Activated T-cell treated with anti-CD3 and anti-CD28 coated beads for 4 hours (primary cell): ENCODE results near the gene AIF1.
A peak's percentile ranks its signal among the peaks of the same experiment; 100 is the strongest.

Source experiments
- DNase-seq: peaks from one replicate; pipeline ENCODE4 v3.0.0-alpha.2; 2020

The AIF1 gene

GRCh38 chr6:31614684-31615578 is at the start of gene AIF1:
Gene AIF1 (plus strand): TSS chr6:31615234. CDS start chr6:31615330, 96 bp downstream.
- DNase-seq, result no peak

GRCh38 chr6:31567531-31568370 is 47.3 kb upstream of the AIF1 start:
- DNase-seq, result no peak

- no peak for DNase-seq
Observed at GRCh38 chr6:31568537-31568961, 46.5 kb upstream of the AIF1 start.

GRCh38 chr6:31569861-31570536 is 45.0 kb upstream of the AIF1 start:
- DNase-seq, result no peak

- peak; percentile 63 for DNase-seq
Observed at GRCh38 chr6:31572041-31572911, 42.8 kb upstream of the AIF1 start, which contains the start of gene LTA. Gene LTA (plus strand): TSS chr6:31572289. CDS start chr6:31572743, 454 bp downstream.

GRCh38 chr6:31573239-31574105 is 41.6 kb upstream of the AIF1 start:
- no peak for DNase-seq

GRCh38 chr6:31574106-31575061 is 40.6 kb upstream of the AIF1 start:
- DNase-seq, result no peak

- DNase-seq, result peak; percentile 83
Observed at GRCh38 chr6:31575335-31575901, 39.6 kb upstream of the AIF1 start, which contains the start of gene TNF. Gene TNF (plus strand): TSS chr6:31575565. CDS start chr6:31575742, 177 bp downstream.

- no peak for DNase-seq
Observed at GRCh38 chr6:31575952-31576685, 38.9 kb upstream of the AIF1 start.

- no peak for DNase-seq
Observed at GRCh38 chr6:31576897-31577578, 38.0 kb upstream of the AIF1 start.

GRCh38 chr6:31577579-31577966 is 37.5 kb upstream of the AIF1 start:
- no peak for DNase-seq

- no peak for DNase-seq
Observed at GRCh38 chr6:31578184-31579118, 36.6 kb upstream of the AIF1 start.

GRCh38 chr6:31579119-31579505 is 35.9 kb upstream of the AIF1 start:
- DNase-seq, result no peak

GRCh38 chr6:31579546-31580437 is 35.2 kb upstream of the AIF1 start:
- no peak for DNase-seq

- no peak for DNase-seq
Observed at GRCh38 chr6:31580438-31580740, 34.6 kb upstream of the AIF1 start.
